Mucosa of rectum (tissue), 2 donors: ENCODE measurements around the gene LCN6.

Source experiments
- H3K27ac ChIP-seq, 2 donors: one replicate each; pipeline ENCODE4 v1.7.0; 2013; ENCODE audit warnings: inconsistent platforms in 2 of 2, low read depth in 2 of 2, low read length in 2 of 2
- H3K27me3 ChIP-seq, 2 donors: one replicate each; pipeline ENCODE4 v1.7.0; 2013; ENCODE audit warnings: low read length in 2 of 2; ENCODE audit not compliant: control insufficient read depth in 2 of 2, insufficient read depth in 2 of 2
- H3K36me3 ChIP-seq, 2 donors: one replicate each; pipeline ENCODE4 v1.7.0; 2013; ENCODE audit warnings: low read length in 2 of 2; ENCODE audit not compliant: control insufficient read depth in 2 of 2, insufficient read depth in 2 of 2
- H3K4me1 ChIP-seq, 2 donors: one replicate each; pipeline ENCODE4 v1.7.0; 2013; ENCODE audit warnings: low read length in 2 of 2, mild to moderate bottlenecking in 1 of 2; ENCODE audit not compliant: control insufficient read depth in 2 of 2, insufficient read depth in 2 of 2
- H3K4me3 ChIP-seq, 2 donors: one replicate each; pipeline ENCODE4 v1.7.0; 2013; ENCODE audit warnings: low read length in 2 of 2
- H3K9ac ChIP-seq, 2 donors: one replicate each; pipeline ENCODE4 v1.7.0; 2013; ENCODE audit warnings: low read length in 2 of 2, low read depth in 1 of 2, mild to moderate bottlenecking in 1 of 2
- H3K9me3 ChIP-seq, 2 donors: one replicate each; pipeline ENCODE4 v1.7.0; 2013; ENCODE audit warnings: low read length in 2 of 2; ENCODE audit not compliant: control insufficient read depth in 2 of 2
- donor health status: healthy.
- donor health status: Normal muscosa, but diverticular disease.

The LCN6 gene

DNA sequence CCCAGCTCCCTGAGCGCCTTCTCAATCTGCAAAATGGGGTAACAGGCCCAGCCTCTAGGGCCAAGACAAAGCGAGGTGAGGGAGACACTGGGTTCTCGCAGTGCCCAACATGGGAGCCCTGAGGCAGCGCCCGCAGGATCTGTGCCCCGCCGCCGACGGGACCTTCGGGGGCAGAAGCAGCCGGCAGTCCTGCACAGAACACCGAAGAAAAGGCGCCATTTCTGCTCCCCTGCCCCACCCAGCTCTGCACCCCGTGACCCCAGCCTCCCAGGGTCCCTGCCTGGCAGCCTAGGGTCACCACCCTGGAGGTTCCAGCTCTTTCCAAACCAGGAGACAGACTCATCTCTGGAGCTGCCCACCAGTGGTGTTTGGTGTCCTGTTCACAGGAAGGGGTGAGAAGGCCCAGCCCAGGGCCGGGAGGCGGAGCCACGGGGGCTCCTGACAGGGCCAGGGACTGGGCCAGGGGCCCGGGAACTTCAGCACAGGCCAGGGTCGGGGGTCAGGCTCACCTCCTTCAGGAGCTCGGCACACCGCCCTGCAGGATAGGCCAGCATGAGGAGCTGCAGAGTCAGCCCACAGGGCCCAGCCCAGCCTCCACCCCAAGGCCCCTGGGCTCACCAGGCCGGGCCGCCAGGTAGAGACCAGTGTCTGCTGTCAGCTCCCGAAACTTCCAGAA lies 6.4 kb upstream of the LCN6 start:
- Histone ChIP-seq H3K27me3 (no peaks in the 10 kb centered on the region), H3K36me3 (no peaks in the 10 kb centered on the region), H3K9ac (no peak overlapping the region), H3K9me3 (peaks cover 0 to 8% of the 10 kb centered on the region in 2 donors), H3K4me3 (no peak overlapping the region), H3K4me1 (no peaks in the 10 kb centered on the region), H3K27ac (no peak overlapping the region)

DNA sequence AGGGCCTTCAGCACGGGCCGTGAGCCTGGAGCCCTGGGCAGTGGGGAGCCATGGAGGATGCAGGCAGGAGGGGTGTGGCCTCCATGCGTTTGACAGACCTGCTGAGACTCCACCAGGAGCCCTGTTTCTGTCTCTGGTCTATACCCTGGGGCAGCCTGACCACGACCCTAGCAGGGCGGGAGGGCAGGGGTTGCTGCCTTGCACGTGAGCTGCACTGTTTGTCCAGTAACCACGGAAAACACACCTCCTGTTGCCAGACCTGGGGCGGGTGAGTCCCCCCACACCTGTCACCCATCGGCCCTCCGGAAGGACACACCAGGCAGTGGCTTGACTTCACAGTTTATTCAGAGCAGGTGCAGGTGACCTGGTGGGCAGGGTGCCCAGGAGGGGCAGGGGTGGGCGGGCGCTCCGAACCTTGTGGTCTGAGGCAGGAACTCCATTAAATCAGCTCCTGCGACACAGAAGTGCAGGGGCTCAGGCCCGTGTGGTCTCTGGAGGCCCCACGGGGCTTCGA lies 5.8 kb upstream of the LCN6 start:
- Histone ChIP-seq H3K36me3 (no peaks in the 10 kb centered on the region), H3K9me3 (peaks cover 0 to 8% of the 10 kb centered on the region in 2 donors), H3K4me3 (no peak overlapping the region), H3K4me1 (no peaks in the 10 kb centered on the region), H3K27me3 (no peaks in the 10 kb centered on the region), H3K27ac (no peak overlapping the region), H3K9ac (no peak overlapping the region)

DNA sequence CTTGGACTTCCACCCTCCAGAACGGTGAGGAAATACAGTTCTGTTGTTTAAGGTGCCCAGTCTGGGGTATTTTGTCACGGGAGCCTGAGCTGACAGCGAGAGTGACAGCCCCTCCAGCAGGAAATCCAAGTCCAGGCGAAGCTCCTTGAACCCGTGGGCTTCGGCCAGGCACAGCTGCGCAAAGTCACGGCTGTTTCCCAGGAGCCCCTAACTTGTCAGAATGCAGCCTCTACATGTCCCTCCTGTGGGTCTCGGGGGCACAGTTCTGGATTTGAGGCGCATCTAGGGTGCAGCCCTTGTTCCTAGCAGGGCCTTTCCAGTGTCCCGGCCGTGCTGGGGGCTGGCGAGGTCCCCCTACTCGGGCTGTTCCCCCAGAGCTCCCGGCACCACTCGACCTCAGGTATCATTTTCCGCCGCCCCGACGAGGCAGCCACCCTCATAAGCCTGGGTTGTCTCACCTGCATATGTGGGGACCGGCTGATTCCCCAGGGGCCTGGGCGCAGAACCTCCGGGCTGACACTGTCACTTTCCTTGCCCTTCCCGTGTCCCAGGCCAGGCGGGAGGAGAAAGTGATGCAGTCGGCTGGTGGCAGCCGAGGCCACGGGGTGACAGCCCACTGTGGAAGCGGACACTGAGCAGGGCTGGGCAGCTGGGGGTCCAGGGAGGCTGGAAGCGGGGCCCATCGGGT lies 5.2 kb upstream of the LCN6 start:
- Histone ChIP-seq H3K4me1 (no peaks in the 10 kb centered on the region), H3K27ac (no peak overlapping the region), H3K9ac (no peak overlapping the region), H3K4me3 (no peak overlapping the region), H3K27me3 (no peaks in the 10 kb centered on the region), H3K36me3 (no peaks in the 10 kb centered on the region), H3K9me3 (peaks cover 0 to 8% of the 10 kb centered on the region in 2 donors)

DNA sequence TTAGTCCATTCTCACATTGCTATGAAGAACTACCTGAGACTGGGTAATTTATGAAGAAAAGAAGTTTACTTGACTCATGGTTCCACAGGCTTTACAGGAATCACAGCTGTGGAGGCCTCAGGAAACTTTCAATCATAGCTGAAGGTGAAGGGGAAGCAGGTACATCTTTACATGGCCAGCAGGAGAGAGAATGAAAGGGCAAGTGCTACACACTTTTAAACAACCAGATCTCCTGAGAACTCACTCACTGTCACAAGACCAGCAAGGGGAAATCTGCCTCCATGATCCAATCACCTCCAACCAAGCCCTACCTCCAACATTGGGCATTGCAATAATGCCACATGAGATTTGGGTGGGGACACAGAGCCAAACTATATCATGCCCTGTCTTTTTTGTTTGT lies 3.5 kb upstream of the LCN6 start:
- Histone ChIP-seq H3K27me3 (no peaks in the 10 kb centered on the region), H3K9ac (no peak overlapping the region), H3K9me3 (peaks cover 0 to 8% of the 10 kb centered on the region in 2 donors), H3K27ac (no peak overlapping the region), H3K36me3 (no peaks in the 10 kb centered on the region), H3K4me1 (no peaks in the 10 kb centered on the region), H3K4me3 (no peak overlapping the region)

DNA sequence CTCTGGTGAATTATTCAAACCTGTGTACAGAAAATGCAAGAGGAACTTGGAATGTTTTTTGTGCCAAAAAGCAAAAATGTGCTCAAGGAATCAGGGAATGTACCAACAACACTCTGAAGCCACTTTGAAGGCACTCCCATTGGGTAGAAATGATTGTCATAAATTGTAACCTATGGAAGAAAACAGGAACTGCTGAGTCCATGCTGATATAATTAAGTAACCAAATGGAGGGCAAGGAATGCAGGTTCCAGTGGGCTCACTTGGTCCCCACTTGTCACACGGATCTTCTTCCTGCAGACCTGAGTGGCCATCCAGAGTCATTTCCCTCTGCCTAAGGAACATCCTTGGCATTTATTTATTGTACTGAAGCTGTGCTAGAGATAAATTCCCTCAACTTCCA lies 2.9 kb upstream of the LCN6 start:
- Histone ChIP-seq H3K4me3 (no peak overlapping the region), H3K9ac (no peak overlapping the region), H3K27me3 (no peaks in the 10 kb centered on the region), H3K4me1 (no peaks in the 10 kb centered on the region), H3K27ac (no peak overlapping the region), H3K9me3 (peaks cover 0 to 7% of the 10 kb centered on the region in 2 donors), H3K36me3 (no peaks in the 10 kb centered on the region)

DNA sequence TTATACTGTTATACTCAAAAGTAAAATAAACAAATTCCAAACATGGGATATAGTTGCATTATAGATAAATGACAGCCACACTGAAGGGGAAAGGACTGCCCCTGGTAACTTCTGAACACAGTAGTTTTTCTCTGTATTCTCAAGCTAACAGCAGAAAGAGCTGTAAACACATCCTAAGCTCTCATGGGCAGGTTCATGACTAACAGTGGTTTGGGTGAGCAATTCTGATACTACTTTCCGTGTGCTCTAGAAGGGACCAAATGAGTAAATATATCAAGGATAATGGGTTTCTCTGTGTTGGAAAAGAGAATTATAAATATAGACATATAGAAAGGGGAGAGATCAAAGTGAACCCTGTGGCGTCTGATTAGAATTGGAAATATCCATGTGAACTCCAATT lies 2.2 kb upstream of the LCN6 start:
- no peaks in the 10 kb centered on the region for H3K4me1 ChIP-seq
- H3K9me3 ChIP-seq, result peaks cover 0 to 2% of the 10 kb centered on the region in 2 donors
- H3K4me3 ChIP-seq, result no peak overlapping the region
- H3K27me3 ChIP-seq, result no peaks in the 10 kb centered on the region
- no peaks in the 10 kb centered on the region for H3K36me3 ChIP-seq
- H3K9ac ChIP-seq, result no peak overlapping the region
- H3K27ac ChIP-seq, result no peak overlapping the region

DNA sequence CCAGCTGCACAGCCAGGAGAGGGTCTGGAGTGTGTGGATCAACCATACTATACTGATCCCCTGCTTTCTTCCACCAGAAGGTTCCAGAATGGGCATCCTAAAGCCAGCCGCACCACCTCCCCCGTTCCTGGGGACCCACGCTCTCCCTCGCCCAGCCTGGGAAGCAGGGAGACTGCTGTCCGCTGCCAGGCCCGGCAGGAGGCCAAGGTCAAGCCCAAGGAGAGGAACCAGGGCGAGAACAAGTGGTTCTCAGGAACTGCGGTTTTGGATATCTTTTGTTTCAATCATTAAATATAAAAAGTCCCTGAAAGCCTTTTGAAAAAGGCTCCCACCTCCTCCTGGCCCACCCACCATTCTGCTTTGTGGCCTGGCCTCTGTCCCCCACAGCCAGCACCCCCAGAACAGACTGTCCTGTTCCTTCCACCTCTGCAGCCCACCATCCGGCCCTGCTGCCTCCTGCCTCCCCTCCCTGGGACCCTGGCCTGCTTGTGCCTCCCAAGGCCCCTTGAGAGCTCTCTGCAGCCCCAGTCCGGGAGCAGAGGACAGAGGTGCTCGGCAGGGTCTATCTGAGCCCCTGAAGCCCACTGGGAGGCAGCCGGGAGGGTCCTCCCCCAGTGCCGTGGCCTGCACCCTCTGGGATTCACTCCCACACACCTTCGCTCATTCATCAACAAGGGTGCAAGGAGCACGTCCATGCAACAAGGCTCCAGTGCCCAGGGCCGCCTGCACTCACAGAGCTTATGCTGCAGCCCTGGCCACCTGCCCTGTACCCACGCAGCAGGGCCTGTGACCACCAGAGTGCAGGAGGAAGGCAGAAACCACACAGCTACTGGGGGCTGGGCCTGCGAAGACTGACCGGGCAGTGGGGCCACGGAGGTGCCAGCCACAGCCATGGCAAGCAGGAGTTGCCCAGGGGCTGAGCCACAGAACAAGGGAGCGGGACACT lies 614 bp upstream of the LCN6 start:
- Histone ChIP-seq H3K4me3 (no peak overlapping the region), H3K4me1 (no peaks in the 10 kb centered on the region), H3K27me3 (peaks cover 0 to 2% of the 10 kb centered on the region in 2 donors), H3K36me3 (no peaks in the 10 kb centered on the region), H3K9me3 (peaks cover 0 to 2% of the 10 kb centered on the region in 2 donors), H3K9ac (no peak overlapping the region), H3K27ac (no peak overlapping the region)

DNA sequence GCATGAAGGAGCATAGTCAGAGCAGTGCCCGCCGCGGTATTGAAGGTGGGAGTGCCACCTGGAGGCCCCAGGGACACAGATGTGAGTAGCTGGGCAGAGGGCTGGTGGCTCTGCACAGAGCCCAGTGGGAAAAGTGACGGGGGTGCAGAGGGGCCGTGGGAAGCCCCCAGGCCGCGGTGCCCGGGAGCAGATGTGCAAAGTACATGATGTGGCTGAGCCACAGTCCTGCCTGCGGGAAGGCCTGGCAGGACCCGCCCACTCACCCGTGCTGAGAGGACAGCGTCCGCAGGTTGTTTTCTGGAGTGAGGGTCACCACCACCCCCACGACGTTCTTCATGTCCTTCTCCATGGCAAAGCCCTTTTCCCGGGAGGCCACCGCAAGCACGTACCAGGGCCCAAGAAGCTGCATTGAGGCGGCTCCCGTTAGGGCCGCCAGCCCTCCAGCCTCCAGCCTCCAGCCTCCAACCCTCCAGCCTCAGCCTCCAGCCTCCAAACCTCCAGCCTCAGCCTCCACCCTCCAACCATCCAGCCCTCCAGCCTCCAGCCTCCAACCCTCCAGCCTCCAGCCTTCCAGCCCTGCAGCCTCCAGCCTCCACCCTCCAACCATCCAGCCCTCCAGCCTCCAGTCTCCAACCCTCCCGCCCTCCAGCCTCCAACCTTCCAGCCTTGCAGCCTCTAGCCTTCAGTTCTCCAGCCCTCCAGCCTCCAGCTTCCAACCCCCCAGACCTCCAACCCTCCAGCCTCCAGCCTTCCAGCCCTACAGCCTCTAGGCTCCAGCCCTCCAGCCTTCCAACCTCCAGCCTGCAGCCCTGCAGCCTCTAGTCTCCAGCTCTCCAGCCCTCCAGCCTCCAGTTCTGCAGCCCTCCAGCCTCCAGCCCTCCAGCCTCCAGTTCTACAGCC lies 914 bp downstream of the LCN6 start:
- no peak overlapping the region for H3K27ac ChIP-seq
- peaks cover 5 to 9% of the 10 kb centered on the region in 2 donors for H3K27me3 ChIP-seq
- no peaks in the 10 kb centered on the region for H3K36me3 ChIP-seq
- H3K4me3 ChIP-seq, result no peak overlapping the region
- H3K9ac ChIP-seq, result no peak overlapping the region
- H3K9me3 ChIP-seq, result peaks cover 0 to 2% of the 10 kb centered on the region in 2 donors
- no peaks in the 10 kb centered on the region for H3K4me1 ChIP-seq

DNA sequence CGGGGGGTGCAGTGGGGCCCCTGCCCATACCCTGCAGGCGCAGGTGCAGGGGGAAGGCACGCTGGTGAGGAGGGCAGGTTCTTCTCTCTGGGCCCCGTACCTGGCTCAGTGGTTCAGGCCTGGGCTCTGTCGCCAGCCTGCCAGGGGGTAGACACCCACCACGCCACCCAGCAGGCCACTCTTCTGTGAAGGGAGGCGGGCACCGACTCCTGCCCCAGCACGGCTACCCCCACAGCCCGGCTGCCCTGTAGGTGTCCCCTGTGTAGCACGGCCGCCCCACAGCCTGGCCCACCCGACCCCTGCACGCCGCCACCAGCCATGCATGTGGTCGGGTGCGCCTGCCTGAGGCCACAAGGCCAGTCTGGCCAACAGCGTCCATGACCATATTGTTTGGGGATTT lies 1.7 kb downstream of the LCN6 start:
- Histone ChIP-seq H3K27me3 (peaks cover 11 to 17% of the 10 kb centered on the region in 2 donors), H3K9ac (no peak overlapping the region), H3K4me3 (no peak overlapping the region), H3K9me3 (no peaks in the 10 kb centered on the region), H3K4me1 (no peaks in the 10 kb centered on the region), H3K36me3 (no peaks in the 10 kb centered on the region), H3K27ac (no peak overlapping the region)
